B cell (primary cell): ENCODE measurements around the gene LAX1. TPM values are rescaled to one million over a fixed set of nuclear protein-coding genes. Genes with fewer than 3 reads are reported as not detected.

Experiments used
- ATAC-seq: fragments of 200-7000 bp; cut with Tn5 transposase; one replicate; pipeline ENCODE4 v1.10.0; 2021; ENCODE audit warnings: low read depth, mild to moderate bottlenecking, moderate number of reproducible peaks, moderate library complexity
- CTCF ChIA-PET: fragments of 350-600 bp; sonication (Branson Sonifier 250); formaldehyde crosslinking; loops from one replicate; lab custom pipeline; 2021; ENCODE audit warnings: antibody characterized with exemption, inconsistent platforms; lab: Charles Lee
- POLR2A ChIA-PET: fragments of 350-600 bp; sonication (Branson Sonifier 250); formaldehyde crosslinking; loops from one replicate; lab custom pipeline; 2021; ENCODE audit warnings: antibody characterized with exemption; lab: Charles Lee
- DNase-seq: peaks from one replicate; pipeline ENCODE4 v3.0.0; 2013
- H2AFZ ChIP-seq: 2 replicates; pipeline ENCODE4 v1.6.1; 2012; ENCODE audit warnings: mild to moderate bottlenecking, low read depth, low read length; ENCODE audit not compliant: insufficient read depth, poor library complexity, severe bottlenecking
- H3K27ac ChIP-seq, 2 donors: 1 replicate in 1 of 2; 2 replicates in 1 of 2; pipeline ENCODE4 v1.5.1; 2012 to 2013; ENCODE audit warnings: low read length in 2 of 2, mild to moderate bottlenecking in 2 of 2, moderate library complexity in 1 of 2
- H3K27me3 ChIP-seq, 4 experiments: fragments of 200-600 bp in 1 of 4; sonication (generic) in 1 of 4; replicated peaks in 1 of 4; 1 replicate in 2 of 4; 2 replicates in 2 of 4; pipeline versions ENCODE4 v1.6.1 to v1.7.0; 2013 to 2016; ENCODE audit warnings: low read length in 3 of 4, mild to moderate bottlenecking in 2 of 4, mixed read lengths in 1 of 4, moderate library complexity in 1 of 4; ENCODE audit not compliant: insufficient read depth in 4 of 4, control insufficient read depth in 3 of 4; ENCODE audit errors: control extremely low read depth in 1 of 4
- H3K36me3 ChIP-seq, 2 experiments: replicated peaks in 1 of 2; 1 replicate in 1 of 2; 2 replicates in 1 of 2; pipeline versions ENCODE4 v1.6.1 to v1.7.1; 2013; ENCODE audit warnings: low read length in 1 of 2; ENCODE audit not compliant: insufficient read depth in 2 of 2, control insufficient read depth in 1 of 2; ENCODE audit errors: control extremely low read depth in 1 of 2, extremely low read depth in 1 of 2
- H3K4me1 ChIP-seq, 2 donors: fragments of 200-600 bp in 1 of 2; sonication (generic) in 1 of 2; 1 replicate in 1 of 2; 2 replicates in 1 of 2; pipeline versions ENCODE4 v1.5.1 to v1.6.1; 2013 to 2017; ENCODE audit warnings: low read length in 2 of 2; ENCODE audit not compliant: control insufficient read depth in 2 of 2, insufficient read depth in 2 of 2
- H3K4me2 ChIP-seq: replicated peaks from 2 replicates; pipeline ENCODE3; 2012; ENCODE audit warnings: mild to moderate bottlenecking, low read depth, low read length; ENCODE audit not compliant: poor library complexity, severe bottlenecking
- H3K4me3 ChIP-seq, 5 experiments: fragments of 200-600 bp in 1 of 5; sonication (generic) in 1 of 5; 1 replicate in 3 of 5; 2 replicates in 2 of 5; pipeline versions ENCODE4 v1.5.1 to v1.7.0; 2011 to 2016; ENCODE audit warnings: low read length in 4 of 5, mild to moderate bottlenecking in 4 of 5, low read depth in 2 of 5, control low read depth in 1 of 5, moderate library complexity in 1 of 5; ENCODE audit not compliant: insufficient read depth in 1 of 5; ENCODE audit errors: control extremely low read depth in 1 of 5, extremely low read depth in 1 of 5
- H3K79me2 ChIP-seq: fragments of 200-600 bp; sonication (generic); one replicate; pipeline ENCODE4 v1.6.0; 2016; ENCODE audit warnings: low read length; ENCODE audit not compliant: control insufficient read depth, insufficient read depth
- H3K9ac ChIP-seq: fragments of 200-600 bp; sonication (generic); 2 replicates; pipeline ENCODE4 v1.6.1; 2017; ENCODE audit warnings: mild to moderate bottlenecking, low read length, moderate library complexity
- H3K9me3 ChIP-seq, 3 donors: one replicate each; pipeline versions ENCODE4 v1.6.1 to v1.7.1; 2013; ENCODE audit warnings: low read length in 2 of 3; ENCODE audit not compliant: control insufficient read depth in 2 of 3, insufficient read depth in 1 of 3; ENCODE audit errors: control extremely low read depth in 1 of 3
- H4K20me1 ChIP-seq: 2 replicates; pipeline ENCODE4 v1.6.0; 2012; ENCODE audit warnings: mild to moderate bottlenecking, low read length; ENCODE audit not compliant: insufficient read depth, control insufficient read depth, poor library complexity, severe bottlenecking
- H3K27ac Mint-ChIP-seq: one replicate; pipeline ENCODE4 v1.8.0; 2021; ENCODE audit warnings: mixed read lengths
- H3K27me3 Mint-ChIP-seq: one replicate; pipeline ENCODE4 v1.8.0; 2021; ENCODE audit warnings: mixed read lengths
- H3K4me1 Mint-ChIP-seq: one replicate; pipeline ENCODE4 v1.8.0; 2021; ENCODE audit warnings: mixed read lengths
- H3K4me3 Mint-ChIP-seq: one replicate; pipeline ENCODE4 v1.8.0; 2021; ENCODE audit warnings: mixed read lengths
- H3K9me3 Mint-ChIP-seq: one replicate; pipeline ENCODE4 v1.8.0; 2022; ENCODE audit warnings: mixed read lengths; ENCODE audit not compliant: insufficient read depth
- EZH2 ChIP-seq: IDR thresholded peaks from 2 replicates; pipeline ENCODE4 v1.6.1; 2012; ENCODE audit warnings: borderline replicate concordance, low read depth, mild to moderate bottlenecking, moderate library complexity, low read length; ENCODE audit not compliant: insufficient read depth, poor library complexity, severe bottlenecking
- WGBS: methylation state at CpG from one replicate; pipeline ENCODE4 v1.1.5; 2013; ENCODE audit warnings: missing lambda C conversion rate; ENCODE audit not compliant: insufficient coverage; 5-methylcytosine and 5-hydroxymethylcytosine counted together
- intact Hi-C: fragments of 100-400 bp; cut with micrococcal nuclease; formaldehyde crosslinking; loops from one replicate; pipeline ENCODE4 v1.10.0; 2022
- polyA plus RNA-seq: library from polyadenylated mRNA; depleted of rRNA; stranded (reverse); fragments of >200 nt; gene quantifications from 2 replicates; pipeline ENCODE4 v1.2.3, GENCODE V29; 2012
- total RNA-seq, 2 donors: library from RNA; stranded (reverse); fragments of 120-200 nt in 1 of 2; gene quantifications; 1 replicate in 1 of 2; 2 replicates in 1 of 2; pipeline versions ENCODE4 v1.2.3 to v1.2.4, GENCODE V29; 2013 to 2022
- TF ChIP-seq, protein P1 (sequence below): fragments of 200-600 bp; IDR thresholded peaks from one replicate; pipeline ENCODE4 v1.8.0; 2022; ENCODE audit warnings: antibody characterized with exemption, mild to moderate bottlenecking

LAX1 gene
- total and polyA plus RNA-seq, 2 donors (not counting 1 experiment from before 2014, with no cell fraction given), result 11.3 to 20.5 TPM

DNA sequence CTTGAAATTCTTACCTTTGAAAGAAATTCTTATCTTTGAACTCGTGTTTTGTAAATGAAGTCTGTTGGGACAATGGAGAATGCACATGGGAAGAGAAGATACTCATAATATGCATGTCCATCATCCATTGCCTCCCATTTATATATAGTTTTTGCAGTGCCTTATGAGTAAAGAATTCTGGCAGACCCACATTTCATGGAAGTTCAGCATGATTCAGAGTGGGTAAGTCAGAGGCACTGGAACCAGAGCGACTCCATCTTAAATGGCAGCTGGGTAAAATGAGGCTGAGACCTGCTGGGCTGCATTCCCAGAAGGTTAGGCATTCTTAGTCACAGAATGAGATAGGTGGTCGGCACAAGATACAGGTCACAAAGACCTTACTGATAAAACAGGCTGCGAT, 13.8 kb downstream of the LAX1 start:
- Histone ChIP-seq H3K9ac (no peak overlapping the region), H3K4me2 (no peak overlapping the region), H4K20me1 (no peaks in the 10 kb centered on the region), H3K9me3 (no peaks in the 10 kb centered on the region), H3K4me3 (no peak overlapping the region), H3K27ac (no peak overlapping the region), H3K36me3 (peaks cover 5 to 9% of the 10 kb centered on the region in 2 experiments), H2AFZ (no peak overlapping the region), H3K4me1 (peaks cover 0 to 6% of the 10 kb centered on the region in 2 donors), H3K27me3 (no peaks in the 10 kb centered on the region), H3K79me2 (no peaks in the 10 kb centered on the region)
- intact Hi-C loops, result no loop called here
- ATAC-seq (no peak), DNase-seq (no peak)
- Mint-ChIP-seq H3K4me1 (peaks cover 15% of the 10 kb centered on the region), H3K27me3 (no peaks in the 10 kb centered on the region), H3K9me3 (no peaks in the 10 kb centered on the region), H3K4me3 (no peak overlapping the region), H3K27ac (no peak overlapping the region)
- ChIA-PET CTCF (no interaction called here), POLR2A (no interaction called here)
- WGBS, result 96% methylated on average over 3 of the region's 4 CpGs
- no peak for TF ChIP-seq EZH2
- TF ChIP-seq, protein P1, sequence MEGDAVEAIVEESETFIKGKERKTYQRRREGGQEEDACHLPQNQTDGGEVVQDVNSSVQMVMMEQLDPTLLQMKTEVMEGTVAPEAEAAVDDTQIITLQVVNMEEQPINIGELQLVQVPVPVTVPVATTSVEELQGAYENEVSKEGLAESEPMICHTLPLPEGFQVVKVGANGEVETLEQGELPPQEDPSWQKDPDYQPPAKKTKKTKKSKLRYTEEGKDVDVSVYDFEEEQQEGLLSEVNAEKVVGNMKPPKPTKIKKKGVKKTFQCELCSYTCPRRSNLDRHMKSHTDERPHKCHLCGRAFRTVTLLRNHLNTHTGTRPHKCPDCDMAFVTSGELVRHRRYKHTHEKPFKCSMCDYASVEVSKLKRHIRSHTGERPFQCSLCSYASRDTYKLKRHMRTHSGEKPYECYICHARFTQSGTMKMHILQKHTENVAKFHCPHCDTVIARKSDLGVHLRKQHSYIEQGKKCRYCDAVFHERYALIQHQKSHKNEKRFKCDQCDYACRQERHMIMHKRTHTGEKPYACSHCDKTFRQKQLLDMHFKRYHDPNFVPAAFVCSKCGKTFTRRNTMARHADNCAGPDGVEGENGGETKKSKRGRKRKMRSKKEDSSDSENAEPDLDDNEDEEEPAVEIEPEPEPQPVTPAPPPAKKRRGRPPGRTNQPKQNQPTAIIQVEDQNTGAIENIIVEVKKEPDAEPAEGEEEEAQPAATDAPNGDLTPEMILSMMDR, result no peak

DNA sequence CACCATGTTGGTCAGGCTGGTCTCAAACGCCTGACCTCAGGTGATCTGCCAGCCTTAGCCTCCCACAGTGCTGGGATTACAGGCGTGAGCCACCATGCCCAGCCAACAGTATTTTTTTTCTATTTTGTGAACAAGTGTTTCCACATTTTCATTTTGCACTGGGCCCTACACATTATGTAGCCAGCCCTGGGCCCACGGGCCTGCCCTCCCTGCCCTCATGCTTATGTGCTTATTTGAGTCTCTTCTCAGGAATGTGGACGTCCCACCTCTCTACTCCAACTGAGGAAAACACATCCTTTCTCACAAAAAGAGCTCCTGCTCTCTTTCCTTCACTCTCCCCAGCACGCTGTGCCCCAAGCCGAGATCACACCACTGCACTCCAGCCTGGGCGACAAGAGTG, 17.0 kb downstream of the LAX1 start:
- ChIA-PET CTCF (interaction anchor here (1.3 kb wide), 1 partner anchor 79 kb away, joined by 3 read pairs; no protein-coding TSS in a partner anchor), POLR2A (no interaction called here)
- Histone ChIP-seq H3K27me3 (no peaks in the 10 kb centered on the region), H3K36me3 (no peaks in the 10 kb centered on the region), H3K4me3 (no peak overlapping the region), H3K4me2 (no peak overlapping the region), H3K27ac (no peak overlapping the region), H3K9me3 (no peaks in the 10 kb centered on the region), H3K79me2 (no peaks in the 10 kb centered on the region), H4K20me1 (no peaks in the 10 kb centered on the region), H3K4me1 (no peaks in the 10 kb centered on the region), H3K9ac (no peak overlapping the region), H2AFZ (no peak overlapping the region)
- no peak overlapping the region for H3K4me3 Mint-ChIP-seq
- H3K9me3 Mint-ChIP-seq, result no peaks in the 10 kb centered on the region
- WGBS, result 97% methylated on average over 4 of the region's 7 CpGs
- no peak for ATAC-seq
- no peak for DNase-seq
- H3K27me3 Mint-ChIP-seq, result no peaks in the 10 kb centered on the region
- TF ChIP-seq, protein P1, result no peak
- no peak for TF ChIP-seq EZH2
- H3K4me1 Mint-ChIP-seq, result no peaks in the 10 kb centered on the region
- H3K27ac Mint-ChIP-seq, result no peak overlapping the region
- intact Hi-C loops, result no loop called here
